Heart left ventricle (tissue), 16 donors: Measurements from ENCODE around the gene UQCRC1. TPM values are rescaled to one million over a fixed set of nuclear protein-coding genes. Genes with fewer than 3 reads are reported as not detected.

Experiments
- ATAC-seq, 4 donors: fragments of 200-7000 bp; cut with Tn5 transposase; one replicate each; pipeline ENCODE4 v1.9.1; 2020 to 2022; ENCODE audit warnings: moderate library complexity in 4 of 4, mild to moderate bottlenecking in 3 of 4, moderate number of reproducible peaks in 1 of 4
- DNase-seq, 5 donors: peaks; one replicate each; pipeline ENCODE4 v3.0.0-alpha.2; 2020
- H3K27ac ChIP-seq, 12 donors: fragments of 200-600 bp; sonication (generic) in 4 of 12; one replicate each; pipeline versions ENCODE4 v1.5.0 to v1.8.0; 2016 to 2022; ENCODE audit warnings: mild to moderate bottlenecking in 2 of 12
- H3K27me3 ChIP-seq, 9 donors: fragments of 200-600 bp; sonication (generic) in 2 of 9; one replicate each; pipeline versions ENCODE4 v1.5.1 to v1.8.0; 2016 to 2022; ENCODE audit warnings: mild to moderate bottlenecking in 3 of 9
- H3K36me3 ChIP-seq, 9 donors: fragments of 200-600 bp; sonication (generic) in 2 of 9; one replicate each; pipeline versions ENCODE4 v1.5.0 to v1.8.0; 2018 to 2022; ENCODE audit warnings: mild to moderate bottlenecking in 2 of 9
- H3K4me1 ChIP-seq, 12 donors: fragments of 200-600 bp; sonication (generic) in 4 of 12; one replicate each; pipeline versions ENCODE4 v1.5.0 to v1.8.0; 2016 to 2022; ENCODE audit warnings: mild to moderate bottlenecking in 3 of 12
- H3K4me3 ChIP-seq, 12 donors: fragments of 200-600 bp; sonication (generic) in 4 of 12; one replicate each; pipeline versions ENCODE4 v1.5.0 to v1.8.0; 2017 to 2022; ENCODE audit warnings: mild to moderate bottlenecking in 9 of 12, moderate library complexity in 4 of 12
- H3K9me3 ChIP-seq, 12 donors: fragments of 200-600 bp; sonication (generic) in 4 of 12; one replicate each; pipeline versions ENCODE4 v1.5.0 to v1.8.0; 2016 to 2022; ENCODE audit warnings: mild to moderate bottlenecking in 1 of 12
- CTCF ChIP-seq, 12 donors: fragments of 200-600 bp; sonication (generic) in 4 of 12; IDR thresholded peaks; one replicate each; pipeline versions ENCODE4 v1.5.0 to v1.8.0; 2018 to 2022; ENCODE audit warnings: antibody characterized with exemption in 12 of 12, mild to moderate bottlenecking in 5 of 12
- POLR2A ChIP-seq, 2 donors: fragments of 450-650 bp; IDR thresholded peaks; one replicate each; pipeline ENCODE4 v1.6.1; 2017; ENCODE audit warnings: antibody characterized with exemption in 2 of 2, mild to moderate bottlenecking in 2 of 2, moderate library complexity in 2 of 2
- WGBS, 4 donors: extraction: QIAGEN DNeasy Blood & Tissue Kit in 2 of 4; methylation state at CpG; one replicate each; pipeline versions ENCODE4 v1.1.5 to v1.1.7; 2013 to 2018; 5-methylcytosine and 5-hydroxymethylcytosine counted together
- intact Hi-C, 10 donors: fragments of 100-400 bp; cut with DNase I; formaldehyde crosslinking; loops; one replicate each; pipeline versions ENCODE4 v1.11.1 to v1.14.2; 2022
- polyA plus RNA-seq, 2 donors: library from polyadenylated mRNA; stranded (reverse); fragments of 200-250 nt; gene quantifications; one replicate each; pipeline ENCODE4 v1.2.3, GENCODE V29; 2013
- total RNA-seq, 9 donors: library from RNA; depleted of rRNA in 2 of 9; stranded (reverse); fragments of >200 nt in 2 of 9; fragmentation: NEBNext Ultra II Directional in 3 of 9; extraction: Animal tissue kit (Norgen Biotek cat#: 25700) in 3 of 9; gene quantifications; one replicate each; pipeline versions ENCODE4 v1.1.0 to v1.2.4, GENCODE V29; 2016 to 2023
- donor health status: ischemic (EF 13 %, LVEDD 7.1; RV severe dilation, severe dysfunction).
- donor health status: healthy with polysubstance abuse.
- donor health status: DM: no; HTN: yes; CAD: no.
- donor health status: DM: no; HTN: no; CAD: no.
- donor health status: ischemic (EF 25% LVEDD 6.9; RV normal size, moderate dysfunction).
- donor health status: ischemic (EF 25% LVEDD 5.7; RV mildly dilated, moderate dysfunction).
- donor health status: healthy.
- donor health status: DM: yes; HTN: yes; CAD: no.
- donor health status: ischemic (EF 35%, LVEDD 5.7; RV mildly dilated, moderate dysfunction).
- donor health status: nonischemic (EF 11% LVEDD 7.7; RV severe dilation, severe dysfunction).
- donor health status: DM: yes; HTN: yes; CAD: no.
- donor health status: PGD.
- donor health status: ischemic (EF 29% LVEDD 5.4; RV normal size, mild dysfunction).
- donor health status: nonischemic (EF 23%, LVEDD 6.1; RV moderate dilation, normal function).

Gene UQCRC1
- total and polyA plus RNA-seq, 11 donors = 580 to 2,191 (median 1,008) TPM

DNA sequence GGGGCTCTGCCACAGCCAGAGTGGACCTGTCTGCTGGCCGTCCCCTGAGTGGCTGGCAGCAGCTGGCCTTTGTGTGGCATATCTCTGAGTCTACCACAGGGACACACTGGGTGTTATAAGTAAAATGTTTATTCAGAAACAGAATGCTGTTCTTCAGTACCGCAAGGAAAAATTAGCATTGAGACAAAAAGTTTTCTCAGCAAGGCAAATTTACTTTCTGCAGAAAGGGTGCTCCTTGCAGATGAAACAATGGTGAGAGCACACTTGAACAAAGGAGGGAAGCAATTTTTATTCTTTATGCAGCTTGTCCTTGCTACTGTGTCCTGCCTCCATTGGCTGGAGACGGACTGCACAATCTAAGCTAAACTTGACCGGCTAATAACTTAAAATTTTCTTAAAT, 8.1 kb upstream of the UQCRC1 start:
- intact Hi-C loops = no loop called here
- DNase-seq = peak in 1 of 5 donors; percentile 8
- ATAC-seq = no peak
- Histone ChIP-seq H3K4me1 (no peaks in the 10 kb centered on the region), H3K27me3 (no peaks in the 10 kb centered on the region), H3K4me3 (no peak overlapping the region), H3K9me3 (peaks cover 0 to 22% (median 14%) of the 10 kb centered on the region in 12 donors), H3K27ac (no peak overlapping the region), H3K36me3 (no peaks in the 10 kb centered on the region)
- WGBS, 4 donors = 87 to 97% (median 96%) methylated on average over 4 of the region's 4 CpGs
- TF ChIP-seq POLR2A (IDR thresholded peaks at IDR 0.05) (no peak), CTCF (IDR thresholded peaks at IDR 0.05) (no peak)

DNA sequence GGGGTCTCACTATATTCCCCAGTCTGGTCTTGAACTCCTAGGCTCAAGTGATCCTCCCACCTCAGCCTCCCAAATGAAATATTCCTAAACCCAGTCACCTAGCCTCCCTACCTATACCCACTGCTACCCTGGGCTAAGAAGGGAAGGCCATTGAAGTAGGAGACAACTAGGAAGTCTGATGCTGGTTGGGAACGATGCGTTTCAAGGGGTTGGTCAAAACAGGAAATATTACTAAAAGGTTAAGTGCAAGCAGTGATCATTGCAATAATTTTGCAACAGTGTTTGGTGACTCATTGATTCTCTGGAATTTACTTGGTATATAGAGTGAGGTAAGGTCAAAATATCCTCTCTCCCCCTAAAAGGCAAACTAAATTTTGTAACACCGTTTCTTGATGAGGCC, 4.6 kb upstream of the UQCRC1 start:
- H3K36me3 ChIP-seq = no peaks in the 10 kb centered on the region
- no peak overlapping the region for H3K4me3 ChIP-seq
- peaks cover 0 to 22% (median 14%) of the 10 kb centered on the region in 12 donors for H3K9me3 ChIP-seq
- no peak for DNase-seq
- TF ChIP-seq POLR2A (IDR thresholded peaks at IDR 0.05) = no peak
- no peak for TF ChIP-seq CTCF (IDR thresholded peaks at IDR 0.05)
- intact Hi-C loops = no loop called here
- no peak for ATAC-seq
- H3K27me3 ChIP-seq = no peaks in the 10 kb centered on the region
- H3K4me1 ChIP-seq = peaks cover 0 to 6% (median 0%) of the 10 kb centered on the region in 12 donors
- 55 to 78% (median 68%) methylated on average over 3 of the region's 3 CpGs for WGBS, 4 donors
- no peak overlapping the region for H3K27ac ChIP-seq

DNA sequence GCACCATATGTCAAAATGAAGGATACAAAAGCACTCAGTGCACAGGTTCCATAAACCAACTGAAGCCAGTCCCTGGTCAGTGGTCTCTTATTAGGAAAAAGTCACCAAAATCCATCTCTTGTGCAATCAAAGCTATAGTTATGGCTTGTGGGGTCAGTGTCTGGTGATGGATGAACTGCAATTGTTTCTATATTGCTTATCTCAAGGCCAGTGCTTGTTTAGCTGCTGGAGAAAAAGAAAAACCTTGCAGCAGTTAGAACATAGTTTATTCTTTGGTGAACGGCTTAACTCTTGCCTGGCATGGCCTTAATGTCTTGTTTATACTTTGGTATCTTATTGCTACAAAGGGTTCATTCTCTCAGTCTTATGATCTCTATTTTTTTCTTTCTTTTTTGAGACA, 2.9 kb upstream of the UQCRC1 start:
- no peaks in the 10 kb centered on the region for H3K27me3 ChIP-seq
- DNase-seq = no peak
- peaks cover 0 to 10% (median 5%) of the 10 kb centered on the region in 9 donors for H3K36me3 ChIP-seq
- intact Hi-C loops = no loop called here
- TF ChIP-seq CTCF (IDR thresholded peaks at IDR 0.05) (no peak), POLR2A (IDR thresholded peaks at IDR 0.05) (no peak)
- peaks cover 0 to 7% (median 5%) of the 10 kb centered on the region in 12 donors for H3K9me3 ChIP-seq
- no peak overlapping the region for H3K27ac ChIP-seq
- no peak overlapping the region for H3K4me3 ChIP-seq
- ATAC-seq = no peak
- H3K4me1 ChIP-seq = peaks cover 0 to 23% (median 15%) of the 10 kb centered on the region in 12 donors
- 68 to 79% (median 73%) methylated on average over 1 of the region's 1 CpG for WGBS, 4 donors

- Histone ChIP-seq H3K4me3 (peak overlapping the region in 1 of 12 donors; percentile 73), H3K27ac (no peak overlapping the region), H3K4me1 (peaks cover 0 to 68% (median 19%) of the 10 kb centered on the region in 12 donors), H3K9me3 (no peaks in the 10 kb centered on the region), H3K27me3 (no peaks in the 10 kb centered on the region), H3K36me3 (peaks cover 0 to 57% (median 51%) of the 10 kb centered on the region in 9 donors)
- TF ChIP-seq CTCF (IDR thresholded peaks at IDR 0.05) = no peak
- no peak for TF ChIP-seq POLR2A (IDR thresholded peaks at IDR 0.05)
- ATAC-seq = no peak
- intact Hi-C loops = loop anchor here in 3 of 10 donors (5.0 kb wide), 2 partner anchors 45 to 50 kb away; partner anchors contain the start of genes PFKFB4 (in 2 of the 3) and UCN2 (in 1 of the 3)
- peak in 1 of 5 donors; percentile 36 for DNase-seq
- 91 to 96% (median 94%) methylated on average over 5 of the region's 5 CpGs for WGBS, 4 donors
Observed at GRCh38 chr3:48607519-48607918, 1.9 kb downstream of the UQCRC1 start.
